HG03558 (cell line): ENCODE results near the gene HIGD1C.
"Not testable (repeated sequence)": the region's sequence is repeated elsewhere in the genome, so short reads cannot be mapped to it uniquely, and the experiment has no call there.

Experiments used
- ATAC-seq: cut with Tn5 transposase; IDR thresholded peaks from one replicate; pipeline ENCODE4 v1.9.1; 2021; ENCODE audit warnings: moderate number of reproducible peaks; ENCODE audit not compliant: unreplicated experiment; ENCODE audit errors: extremely low read depth

Gene HIGD1C

DNA sequence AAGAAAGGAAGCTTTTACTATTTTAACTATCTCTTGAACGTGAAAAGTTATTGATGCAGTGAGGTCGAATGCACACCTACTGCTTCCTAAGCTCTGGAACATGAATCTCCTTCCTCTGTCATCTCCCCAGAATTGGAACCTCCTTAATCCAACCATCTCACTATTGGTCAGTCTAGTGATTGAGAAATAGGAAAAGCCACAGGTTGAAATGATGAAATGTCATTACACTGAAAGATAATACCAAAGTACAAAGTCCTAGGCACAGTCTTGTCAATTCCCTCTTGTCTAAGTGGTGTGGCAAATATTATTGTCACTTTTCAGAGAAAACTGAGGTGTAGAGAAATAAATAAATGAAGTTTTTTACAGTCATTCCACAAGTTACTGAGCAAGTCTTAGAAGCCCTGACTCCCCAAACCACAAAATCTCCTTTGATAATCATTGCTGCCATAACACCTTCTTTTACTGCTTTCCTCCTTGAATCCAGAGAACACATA lies 19.5 kb upstream of the HIGD1C start:
- ATAC-seq = no peak

GRCh38 chr12:50933459-50934124 lies 18.8 kb upstream of the HIGD1C start:
- ATAC-seq = no peak

DNA sequence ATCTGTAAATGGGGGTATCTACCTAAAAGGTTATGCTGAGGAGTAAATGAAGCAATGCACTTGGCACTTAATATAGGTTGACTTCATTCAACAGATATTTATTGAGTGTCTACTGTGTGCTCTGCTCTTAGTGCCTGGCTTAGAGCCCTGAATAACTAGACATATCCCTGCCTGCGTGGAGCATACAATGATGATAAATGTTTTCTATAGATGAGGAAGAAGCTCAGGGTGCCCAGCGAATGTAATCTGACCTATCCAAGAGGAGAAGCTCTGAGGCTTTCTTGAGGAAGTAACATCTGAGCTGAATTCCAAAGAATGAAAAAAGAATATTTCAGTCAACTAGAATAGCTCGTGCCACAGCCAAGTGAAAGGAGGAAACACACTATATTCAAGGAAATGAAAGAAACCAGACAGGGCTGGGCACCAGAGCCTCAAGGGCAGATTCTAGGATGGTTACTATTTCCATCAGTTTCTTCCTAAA lies 17.9 kb upstream of the HIGD1C start:
- no peak for ATAC-seq

DNA sequence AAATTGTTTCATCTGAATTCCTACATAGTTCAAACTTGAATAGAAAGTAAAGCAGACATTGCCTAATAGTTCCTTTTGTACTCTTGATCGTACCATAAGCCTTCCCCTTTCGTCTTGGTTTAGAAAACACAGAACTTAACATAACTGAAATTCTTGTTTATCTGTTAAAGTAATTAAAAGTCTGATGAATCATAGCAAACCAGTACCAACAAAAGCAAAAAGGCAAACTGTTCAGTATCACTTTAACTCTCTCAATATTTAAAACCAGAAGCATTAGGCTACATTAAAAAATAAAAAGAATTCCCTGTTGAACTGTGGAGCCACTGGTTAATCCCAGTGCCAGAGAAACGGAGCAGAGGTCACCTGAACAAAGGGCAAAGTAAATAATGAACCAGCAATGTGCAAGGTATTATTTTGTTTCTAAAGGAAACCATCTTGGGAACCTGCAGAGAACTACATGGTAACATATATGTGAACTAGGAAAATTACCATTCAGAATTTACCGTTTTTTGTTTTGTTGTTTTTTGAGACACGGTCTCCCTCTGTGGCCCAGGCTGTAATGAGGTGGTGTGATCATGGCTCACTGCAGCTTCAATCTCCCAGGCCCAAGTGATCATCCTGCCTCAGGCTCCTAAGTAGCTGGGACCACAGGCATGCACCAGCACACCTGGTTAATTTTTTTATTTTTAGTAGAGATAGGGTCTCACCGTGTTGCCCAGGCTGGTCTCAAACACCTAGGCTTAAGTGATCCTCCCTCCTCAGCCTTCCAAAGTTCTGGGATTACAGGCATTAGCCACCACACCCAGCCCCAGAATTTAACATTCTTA lies 17.1 kb upstream of the HIGD1C start:
- no peak for ATAC-seq

DNA sequence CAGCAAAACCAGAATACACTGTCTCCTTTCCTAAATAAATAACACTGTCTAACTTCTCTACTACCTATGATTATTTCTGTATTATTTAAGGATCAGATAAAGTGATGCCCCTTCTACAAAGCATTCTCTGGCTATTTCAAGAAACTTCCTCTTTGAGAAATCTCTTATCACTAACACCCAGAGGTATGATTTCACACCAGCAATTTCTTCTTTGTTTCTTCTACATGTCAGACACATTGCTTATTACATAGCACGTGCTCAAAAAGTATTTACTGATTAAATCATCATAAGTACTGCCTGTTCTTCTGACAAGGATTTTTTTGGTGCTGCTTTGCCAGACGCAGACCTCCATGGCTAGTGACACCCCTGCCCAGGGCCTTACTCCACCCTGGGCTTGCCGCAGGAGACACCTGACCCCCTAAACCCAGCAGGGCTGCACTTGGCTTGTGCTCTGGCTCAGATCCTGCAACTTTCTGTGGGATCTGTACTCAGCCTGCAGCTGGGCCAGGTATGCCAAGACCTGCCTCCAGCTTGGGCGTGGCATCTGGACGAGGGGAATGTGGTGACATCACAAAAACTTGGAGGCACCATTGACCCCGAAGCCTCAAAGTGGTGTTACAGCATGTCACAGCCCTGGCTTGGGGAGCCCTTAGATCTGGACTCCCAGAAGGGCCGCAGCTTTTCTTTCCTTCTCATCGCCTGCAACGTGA lies 15.4 kb upstream of the HIGD1C start:
- no peak for ATAC-seq

- no peak for ATAC-seq
These were observed 14.7 kb upstream of the HIGD1C start for GRCh38 chr12:50937653-50938052.

- no peak for ATAC-seq
These were observed 4.3 kb upstream of the HIGD1C start for GRCh38 chr12:50947933-50948626.

DNA sequence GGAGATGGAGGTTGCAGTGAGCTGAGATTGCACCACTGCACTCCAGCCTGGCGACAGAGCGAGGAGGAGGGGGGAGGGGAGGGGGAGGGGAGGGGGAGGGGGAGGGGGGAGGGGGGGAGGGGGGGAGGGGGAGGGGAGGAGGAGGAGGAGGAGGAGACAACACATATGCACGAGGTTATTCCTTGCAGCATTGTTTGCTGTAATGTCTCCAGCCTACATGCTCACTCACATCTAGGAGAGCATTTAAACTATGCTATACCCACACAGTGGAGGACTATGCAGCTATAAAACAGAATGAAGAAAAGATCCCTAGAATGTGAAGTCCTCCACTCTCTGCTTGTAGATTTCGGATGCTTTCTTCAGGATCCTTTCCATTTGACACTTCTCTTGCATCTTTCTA lies 3.5 kb upstream of the HIGD1C start:
- no peak for ATAC-seq

GRCh38 chr12:50949801-50950302 lies 2.5 kb upstream of the HIGD1C start:
- no peak for ATAC-seq

DNA sequence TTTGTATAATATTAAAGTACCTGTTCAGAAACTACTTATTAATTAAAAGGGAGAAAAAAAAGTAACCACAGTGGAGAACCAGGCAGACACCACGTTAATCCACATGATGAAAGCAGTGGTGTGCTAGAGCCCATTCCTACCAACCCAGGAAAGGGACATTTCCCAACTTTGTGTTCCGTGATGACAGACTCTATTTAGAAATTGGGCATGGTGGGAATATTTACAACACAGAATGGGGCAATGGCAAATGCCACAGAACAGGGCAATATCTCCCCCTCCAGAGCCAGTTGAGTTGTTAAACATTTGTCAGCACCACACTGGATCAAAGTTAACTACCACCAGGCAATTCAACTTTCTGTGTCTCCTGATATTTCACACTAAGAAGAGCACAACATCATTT lies 1.2 kb upstream of the HIGD1C start:
- ATAC-seq = no peak

GRCh38 chr12:50953047-50953446 lies 703 bp downstream of the HIGD1C start:
- no peak for ATAC-seq

DNA sequence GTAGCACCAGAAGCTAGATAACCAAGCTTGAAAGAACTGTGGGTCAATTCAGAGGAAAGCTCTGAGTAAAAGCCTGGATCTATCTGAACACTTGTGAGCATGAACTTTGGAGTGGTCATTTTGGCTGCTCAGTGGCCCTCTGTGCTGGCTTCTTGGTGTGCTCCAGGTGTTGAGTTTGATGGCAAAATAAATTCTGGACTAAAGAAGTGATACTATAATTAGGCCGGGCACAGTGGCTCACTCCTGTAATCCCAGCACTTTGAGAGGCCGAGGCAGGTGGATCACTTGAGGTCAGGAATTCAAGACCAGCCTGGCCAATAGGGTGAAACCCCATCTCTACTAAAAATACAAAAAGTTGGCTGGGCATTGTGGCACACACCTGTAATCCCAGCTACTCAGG lies 2.4 kb downstream of the HIGD1C start:
- not testable (repeated sequence) for ATAC-seq

GRCh38 chr12:50955288-50955687 lies 2.9 kb downstream of the HIGD1C start:
- ATAC-seq = no peak

- ATAC-seq = no peak
These were observed 3.4 kb downstream of the HIGD1C start for GRCh38 chr12:50955697-50956096.

DNA sequence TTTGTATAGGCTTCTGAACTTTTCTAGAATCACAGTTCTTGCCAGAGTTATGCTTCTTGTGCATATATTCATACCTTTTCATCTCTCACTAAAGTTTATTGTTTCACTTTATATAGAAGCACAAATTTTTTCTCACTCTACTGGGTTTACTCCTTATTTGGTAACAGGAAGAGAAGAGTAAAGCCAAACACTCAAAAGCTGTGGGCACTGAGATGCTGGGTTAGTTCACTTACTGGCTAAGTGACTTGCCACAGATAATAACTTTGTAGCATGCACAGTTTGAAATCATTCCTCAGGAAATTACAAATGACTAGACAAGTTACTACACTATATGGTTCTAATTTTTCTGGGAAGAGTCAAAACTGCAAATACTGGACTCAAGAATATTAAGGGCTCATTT lies 7.8 kb downstream of the HIGD1C start:
- ATAC-seq = no peak

DNA sequence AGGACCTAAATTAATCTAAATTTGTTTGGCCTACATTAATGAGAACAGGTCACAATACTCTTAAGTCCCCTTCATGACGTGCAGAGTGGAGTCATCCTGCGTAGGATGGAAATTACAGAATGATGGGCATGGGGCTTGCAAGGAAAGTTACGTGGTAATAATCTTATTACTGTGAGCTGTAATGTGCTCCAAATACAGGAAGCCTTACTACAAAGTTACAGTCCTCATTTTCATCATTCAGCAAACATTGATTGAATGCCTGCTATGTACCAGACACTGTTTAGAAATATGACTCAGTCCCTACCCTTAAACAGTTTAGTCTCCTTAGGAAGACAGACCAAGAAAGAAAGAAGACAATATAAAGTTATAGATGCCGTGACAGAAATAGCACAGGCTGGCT lies 9.4 kb downstream of the HIGD1C start:
- no peak for ATAC-seq

GRCh38 chr12:50964432-50964831 lies 12.1 kb downstream of the HIGD1C start:
- ATAC-seq = no peak

DNA sequence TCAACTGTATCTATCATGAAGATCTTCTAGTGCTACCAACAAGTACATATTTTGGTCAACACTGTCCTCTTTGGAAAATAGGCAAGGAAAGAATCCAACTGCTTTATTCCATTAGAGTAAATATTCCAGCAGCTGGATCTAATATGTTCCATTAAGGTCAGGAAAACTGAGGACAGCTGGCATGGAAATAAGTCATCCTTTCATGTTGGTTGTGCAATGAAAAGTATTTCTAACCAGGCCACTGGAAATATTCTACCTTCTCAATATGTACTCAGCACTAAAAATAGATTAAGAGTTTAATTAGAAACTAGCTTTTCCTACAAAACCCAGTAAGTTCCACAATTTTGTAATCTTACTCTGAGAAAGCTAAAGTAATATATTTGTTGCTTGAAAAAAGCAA lies 19.6 kb downstream of the HIGD1C start:
- no peak for ATAC-seq

GRCh38 chr12:50979369-50980052 lies 27.2 kb downstream of the HIGD1C start:
- ATAC-seq = no peak

GRCh38 chr12:50980545-50980944 lies 28.2 kb downstream of the HIGD1C start:
- ATAC-seq = no peak
